Heart right ventricle (tissue), 16 donors: ENCODE results near the gene SLIT3. TPM values are rescaled to one million over a fixed set of nuclear protein-coding genes. Genes with fewer than 3 reads are reported as not detected.

ENCODE experiments used
- ATAC-seq, 8 donors: fragments of 200-7000 bp; cut with Tn5 transposase; one replicate each; pipeline ENCODE4 v1.9.1; 2020; ENCODE audit warnings: mild to moderate bottlenecking in 8 of 8, moderate library complexity in 8 of 8, moderate number of reproducible peaks in 1 of 8
- DNase-seq, 2 donors: peaks; one replicate each; pipeline ENCODE4 v3.0.0-alpha.2; 2020
- H3K27ac ChIP-seq, 10 donors: fragments of 200-600 bp; sonication (generic) in 2 of 10; one replicate each; pipeline versions ENCODE4 v1.5.0 to v1.8.0; 2020 to 2022; ENCODE audit warnings: mild to moderate bottlenecking in 3 of 10
- H3K27me3 ChIP-seq, 7 donors: fragments of 200-600 bp; one replicate each; pipeline ENCODE4 v1.8.0; 2021 to 2022; ENCODE audit warnings: mild to moderate bottlenecking in 2 of 7
- H3K36me3 ChIP-seq, 9 donors: fragments of 200-600 bp; sonication (generic) in 1 of 9; one replicate each; pipeline versions ENCODE4 v1.5.0 to v1.8.0; 2020 to 2022; ENCODE audit warnings: mild to moderate bottlenecking in 2 of 9
- H3K4me1 ChIP-seq, 9 donors: fragments of 200-600 bp; sonication (generic) in 1 of 9; one replicate each; pipeline versions ENCODE4 v1.5.0 to v1.8.0; 2020 to 2022; ENCODE audit warnings: mild to moderate bottlenecking in 4 of 9
- H3K4me3 ChIP-seq, 10 donors: fragments of 200-600 bp; sonication (generic) in 2 of 10; one replicate each; pipeline versions ENCODE4 v1.5.0 to v1.8.0; 2020 to 2022; ENCODE audit warnings: mild to moderate bottlenecking in 7 of 10, moderate library complexity in 2 of 10
- H3K9me3 ChIP-seq, 11 donors: fragments of 200-600 bp in 10 of 11; sonication (generic) in 2 of 11; one replicate each; pipeline versions ENCODE4 v1.5.0 to v1.8.0; 2013 to 2022; ENCODE audit warnings: mild to moderate bottlenecking in 2 of 11, control low read depth in 1 of 11, moderate library complexity in 1 of 11
- WGBS, 2 donors: extraction: QIAGEN DNeasy Blood & Tissue Kit; methylation state at CpG; one replicate each; pipeline ENCODE4 v1.1.7; 2013; ENCODE audit warnings: inconsistent platforms in 1 of 2; 5-methylcytosine and 5-hydroxymethylcytosine counted together
- intact Hi-C, 10 donors: fragments of 100-400 bp; cut with DNase I; formaldehyde crosslinking; loops; one replicate each; pipeline versions ENCODE4 v1.11.1 to v1.14.2; 2022
- polyA plus RNA-seq, 2 donors: library from polyadenylated mRNA; stranded (reverse); fragments of 200-250 nt; gene quantifications; one replicate each; pipeline ENCODE4 v1.2.3, GENCODE V29; 2013
- total RNA-seq, 10 donors: library from RNA; stranded (reverse); fragmentation: NEBNext Ultra II Directional in 3 of 10; extraction: Animal tissue kit (Norgen Biotek cat#: 25700) in 3 of 10; gene quantifications; one replicate each; pipeline versions ENCODE4 v1.2.1 to v1.2.4, GENCODE V29; 2021 to 2023
- TF ChIP-seq, protein P1 (sequence below), 9 donors: fragments of 200-600 bp; sonication (generic) in 2 of 9; IDR thresholded peaks; one replicate each; pipeline versions ENCODE4 v1.5.0 to v1.8.0; 2021 to 2022; ENCODE audit warnings: antibody characterized with exemption in 9 of 9, mild to moderate bottlenecking in 5 of 9, moderate library complexity in 1 of 9
- donor health status: Arrhythmogenic right ventricular cardiomyopathy.
- donor health status: ischemic (EF 13 %, LVEDD 7.1; RV severe dilation, severe dysfunction).
- donor health status: healthy with polysubstance abuse.
- donor health status: DM: no; HTN: yes; CAD: no.
- donor health status: DM: no; HTN: no; CAD: no.
- donor health status: ischemic (EF 25% LVEDD 6.9; RV normal size, moderate dysfunction).
- donor health status: ischemic (EF 25% LVEDD 5.7; RV mildly dilated, moderate dysfunction).
- donor health status: healthy.
- donor health status: DM: yes; HTN: yes; CAD: no.
- donor health status: Ischemic cardiomyopathy.
- donor health status: ischemic (EF 35%, LVEDD 5.7; RV mildly dilated, moderate dysfunction).
- donor health status: nonischemic (EF 11% LVEDD 7.7; RV severe dilation, severe dysfunction).
- donor health status: DM: yes; HTN: yes; CAD: no.
- donor health status: PGD.
- donor health status: ischemic (EF 29% LVEDD 5.4; RV normal size, mild dysfunction).
- donor health status: nonischemic (EF 23%, LVEDD 6.1; RV moderate dilation, normal function).

SLIT3 gene
- total and polyA plus RNA-seq, 12 donors, result 2.0 to 29.2 (median 12.1) TPM

DNA sequence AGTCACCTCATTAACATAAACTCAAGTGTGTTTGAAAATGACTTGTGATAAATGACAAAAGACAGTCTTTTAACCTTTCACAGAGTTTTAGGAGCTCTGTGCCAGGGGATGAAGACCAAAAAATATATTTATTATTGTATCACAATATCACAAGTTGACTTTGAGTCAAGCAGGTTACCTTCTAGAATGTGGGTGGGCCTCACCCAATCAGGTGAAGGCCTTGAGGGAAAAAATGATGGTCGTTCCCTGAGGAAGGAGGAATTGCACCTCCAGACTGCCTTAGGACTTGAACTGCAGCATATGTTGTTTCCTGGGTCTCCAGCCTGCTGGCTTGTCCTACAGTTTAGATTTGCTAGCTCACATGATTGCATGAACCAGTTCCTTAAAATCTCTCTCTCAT, 680.1 kb downstream of the SLIT3 start:
- no peaks in the 10 kb centered on the region for H3K27me3 ChIP-seq
- DNase-seq, result no peak
- H3K36me3 ChIP-seq, result no peaks in the 10 kb centered on the region
- TF ChIP-seq, protein P1, sequence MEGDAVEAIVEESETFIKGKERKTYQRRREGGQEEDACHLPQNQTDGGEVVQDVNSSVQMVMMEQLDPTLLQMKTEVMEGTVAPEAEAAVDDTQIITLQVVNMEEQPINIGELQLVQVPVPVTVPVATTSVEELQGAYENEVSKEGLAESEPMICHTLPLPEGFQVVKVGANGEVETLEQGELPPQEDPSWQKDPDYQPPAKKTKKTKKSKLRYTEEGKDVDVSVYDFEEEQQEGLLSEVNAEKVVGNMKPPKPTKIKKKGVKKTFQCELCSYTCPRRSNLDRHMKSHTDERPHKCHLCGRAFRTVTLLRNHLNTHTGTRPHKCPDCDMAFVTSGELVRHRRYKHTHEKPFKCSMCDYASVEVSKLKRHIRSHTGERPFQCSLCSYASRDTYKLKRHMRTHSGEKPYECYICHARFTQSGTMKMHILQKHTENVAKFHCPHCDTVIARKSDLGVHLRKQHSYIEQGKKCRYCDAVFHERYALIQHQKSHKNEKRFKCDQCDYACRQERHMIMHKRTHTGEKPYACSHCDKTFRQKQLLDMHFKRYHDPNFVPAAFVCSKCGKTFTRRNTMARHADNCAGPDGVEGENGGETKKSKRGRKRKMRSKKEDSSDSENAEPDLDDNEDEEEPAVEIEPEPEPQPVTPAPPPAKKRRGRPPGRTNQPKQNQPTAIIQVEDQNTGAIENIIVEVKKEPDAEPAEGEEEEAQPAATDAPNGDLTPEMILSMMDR (IDR thresholded peaks at IDR 0.05), result no peak
- intact Hi-C loops, result no loop called here
- no peak overlapping the region for H3K4me3 ChIP-seq
- no peaks in the 10 kb centered on the region for H3K4me1 ChIP-seq
- WGBS, 2 donors, result 83 to 91% methylated on average over 1 of the region's 1 CpG
- no peak overlapping the region for H3K27ac ChIP-seq
- no peak for ATAC-seq
- no peaks in the 10 kb centered on the region for H3K9me3 ChIP-seq

DNA sequence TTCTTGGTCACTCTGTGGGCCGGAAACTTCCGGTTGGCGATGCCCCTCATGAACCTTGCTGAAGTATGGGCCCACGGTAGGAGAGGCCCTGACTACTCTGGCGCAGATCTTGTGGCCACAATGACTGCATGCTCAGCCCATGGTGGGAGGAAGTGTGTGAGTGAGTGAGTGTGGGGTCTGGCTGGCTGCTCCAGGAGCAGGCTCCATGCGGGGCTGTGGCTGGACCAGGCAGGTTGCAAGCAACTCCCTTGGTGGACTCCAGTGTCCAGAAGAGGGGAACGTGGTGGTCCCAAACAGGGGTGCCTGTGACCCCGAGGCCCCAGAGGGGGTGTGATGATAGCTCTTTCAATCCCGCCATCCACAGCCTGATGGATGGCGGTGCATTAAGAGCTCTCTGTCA, 686.3 kb downstream of the SLIT3 start:
- 92 to 95% methylated on average over 10 of the region's 10 CpGs for WGBS, 2 donors
- peaks cover 0 to 8% (median 3%) of the 10 kb centered on the region in 9 donors for H3K4me1 ChIP-seq
- H3K27ac ChIP-seq, result no peak overlapping the region
- ATAC-seq, result no peak
- no peaks in the 10 kb centered on the region for H3K36me3 ChIP-seq
- intact Hi-C loops, result no loop called here
- no peak for DNase-seq
- H3K4me3 ChIP-seq, result no peak overlapping the region
- no peaks in the 10 kb centered on the region for H3K9me3 ChIP-seq
- no peaks in the 10 kb centered on the region for H3K27me3 ChIP-seq
- TF ChIP-seq, protein P1 (IDR thresholded peaks at IDR 0.05), result no peak

DNA sequence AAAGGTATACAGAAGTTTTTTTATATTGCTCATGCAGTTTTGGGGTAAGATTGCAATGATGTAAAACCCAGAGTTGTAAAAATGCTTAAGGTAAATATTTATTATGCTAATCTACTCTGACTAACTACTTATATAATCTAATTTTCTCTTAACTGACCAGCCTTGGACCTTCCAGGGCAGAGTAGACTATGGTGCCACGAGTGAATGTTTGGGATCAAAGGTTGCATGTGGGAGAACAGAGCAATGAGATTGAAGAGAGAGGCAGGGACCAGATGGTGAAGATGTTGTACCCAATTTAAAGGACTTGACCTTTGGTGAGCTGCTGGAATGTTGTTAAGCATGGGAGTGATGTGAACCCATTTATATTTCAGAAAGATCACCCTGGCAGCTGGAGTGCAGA, 686.9 kb downstream of the SLIT3 start:
- H3K4me1 ChIP-seq, result peaks cover 0 to 8% (median 3%) of the 10 kb centered on the region in 9 donors
- H3K36me3 ChIP-seq, result no peaks in the 10 kb centered on the region
- DNase-seq (no peak), ATAC-seq (no peak)
- H3K9me3 ChIP-seq, result no peaks in the 10 kb centered on the region
- no peaks in the 10 kb centered on the region for H3K27me3 ChIP-seq
- H3K4me3 ChIP-seq, result no peak overlapping the region
- TF ChIP-seq, protein P1 (IDR thresholded peaks at IDR 0.05), result no peak
- intact Hi-C loops, result no loop called here
- H3K27ac ChIP-seq, result no peak overlapping the region
- 63 to 84% methylated on average over 1 of the region's 1 CpG for WGBS, 2 donors

DNA sequence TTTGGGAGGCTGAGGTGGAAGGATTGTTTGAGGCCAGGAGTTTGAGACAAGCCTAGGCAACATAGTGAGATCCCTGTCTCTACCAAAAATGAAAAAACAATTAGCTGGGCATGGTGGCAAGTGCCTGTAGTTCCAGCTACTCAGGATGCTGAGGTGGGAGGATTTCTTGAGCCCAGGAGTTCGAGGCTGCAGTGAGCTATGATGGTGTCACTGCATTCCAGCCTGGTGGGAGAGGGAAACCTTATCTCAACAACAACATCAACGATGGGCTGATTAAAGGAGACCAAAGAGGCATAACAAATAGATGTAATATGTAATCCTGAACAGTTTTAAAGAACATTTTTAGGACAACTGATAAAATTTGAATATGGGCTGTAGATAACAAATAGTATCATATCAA, 687.5 kb downstream of the SLIT3 start:
- ATAC-seq, result no peak
- TF ChIP-seq, protein P1 (IDR thresholded peaks at IDR 0.05), result no peak
- intact Hi-C loops, result no loop called here
- no peak for DNase-seq
- Histone ChIP-seq H3K4me1 (peaks cover 0 to 8% (median 3%) of the 10 kb centered on the region in 9 donors), H3K27ac (peak overlapping the region in 5 of 10 donors; percentile 2 to 44 (median 13)), H3K36me3 (no peaks in the 10 kb centered on the region), H3K4me3 (no peak overlapping the region), H3K27me3 (no peaks in the 10 kb centered on the region), H3K9me3 (no peaks in the 10 kb centered on the region)
- 36 to 38% methylated on average over 2 of the region's 2 CpGs for WGBS, 2 donors
